Stimulated activated CD8-positive, alpha-beta memory T cell treated with anti-CD3 and anti-CD28 coated beads, Interleukin-4, amount 100 ng/mL, for 1 hour (primary cell): Measurements from ENCODE around the gene DIP2C.

Experiments
- DNase-seq, 2 donors: peaks; one replicate each; pipeline ENCODE4 v3.0.0-alpha.2; 2020; ENCODE audit warnings: low read depth in 2 of 2, low spot score in 1 of 2

Gene DIP2C

DNA sequence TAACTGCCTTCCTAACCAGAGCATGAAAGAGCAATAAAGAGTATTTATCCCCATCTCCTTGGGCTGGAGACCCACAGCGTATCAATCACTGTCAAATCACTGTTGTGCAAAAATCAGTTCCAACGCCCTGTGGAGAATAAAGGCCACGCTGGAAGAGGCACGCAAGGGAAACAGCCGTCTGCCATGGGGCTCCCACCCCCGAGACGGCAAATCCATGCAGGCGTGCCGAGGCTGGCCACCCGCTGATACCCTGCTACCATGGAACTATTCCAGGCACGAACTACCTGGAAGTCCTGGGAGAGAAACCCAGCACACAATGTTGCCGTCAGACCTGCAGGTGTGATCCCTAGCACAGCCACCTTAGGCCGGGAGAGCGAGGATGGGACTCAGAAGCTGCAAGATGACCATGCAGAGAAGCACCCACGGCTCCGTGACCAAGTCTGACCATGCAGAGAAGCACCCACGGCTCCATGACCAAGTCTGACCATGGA, 185.3 kb downstream of the DIP2C start:
- DNase-seq = no peak

DNA sequence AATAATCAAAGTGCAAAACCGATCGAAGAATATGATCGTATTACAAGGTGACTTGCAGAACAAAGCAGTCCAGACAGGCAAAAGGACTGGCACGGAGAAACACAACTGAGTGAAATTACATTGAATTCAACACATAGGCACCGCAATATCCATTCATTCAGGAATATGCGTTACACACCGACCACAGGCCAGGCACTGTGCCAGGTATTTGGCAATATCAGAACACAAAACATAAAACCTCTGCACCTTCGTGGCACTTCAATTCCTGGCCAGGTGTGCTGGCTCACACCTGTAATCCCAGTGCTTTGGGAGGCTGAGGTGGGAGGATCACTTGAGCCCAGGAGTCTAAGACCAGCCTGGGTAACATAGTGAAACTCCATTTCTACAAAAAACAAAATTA, 187.9 kb downstream of the DIP2C start:
- no peak for DNase-seq

GRCh38 chr10:500876-501275, 188.6 kb downstream of the DIP2C start:
- DNase-seq = no peak

- DNase-seq = no peak
Observed at GRCh38 chr10:499991-500390, 189.5 kb downstream of the DIP2C start.

DNA sequence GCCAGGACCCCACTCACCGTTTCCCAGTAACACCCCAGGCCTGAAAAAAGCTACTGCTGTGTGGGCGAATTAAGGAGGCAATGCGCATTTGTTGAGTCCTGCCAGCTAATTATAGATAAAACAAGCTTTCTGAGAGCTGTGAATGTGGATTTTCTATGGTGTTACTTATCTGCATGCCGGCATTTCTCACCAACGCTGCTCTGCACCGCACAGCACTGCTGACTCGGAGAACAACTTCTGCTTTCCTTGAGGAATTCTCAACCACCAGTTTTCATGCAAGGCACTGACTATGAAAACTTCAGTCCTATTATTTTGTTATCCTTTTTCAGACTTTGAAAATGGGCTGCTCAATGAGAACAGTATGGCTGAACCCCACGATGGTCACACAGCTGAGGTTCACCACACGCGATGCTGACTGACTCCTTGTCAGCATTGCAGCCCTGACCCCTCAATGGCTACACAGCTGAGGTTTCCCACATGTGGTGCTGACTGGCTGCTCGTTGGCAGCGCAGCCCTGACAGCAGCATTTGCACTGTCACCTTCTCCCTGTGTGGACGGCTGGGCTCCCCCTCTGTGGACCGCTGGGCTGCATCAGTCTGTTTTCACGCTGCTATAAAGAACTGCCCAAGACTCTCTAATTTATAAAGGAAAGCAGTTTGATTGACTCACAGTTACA, 190.6 kb downstream of the DIP2C start:
- no peak for DNase-seq

GRCh38 chr10:497898-498451, 191.5 kb downstream of the DIP2C start:
- DNase-seq = no peak

GRCh38 chr10:497289-497688, 192.2 kb downstream of the DIP2C start:
- no peak for DNase-seq

DNA sequence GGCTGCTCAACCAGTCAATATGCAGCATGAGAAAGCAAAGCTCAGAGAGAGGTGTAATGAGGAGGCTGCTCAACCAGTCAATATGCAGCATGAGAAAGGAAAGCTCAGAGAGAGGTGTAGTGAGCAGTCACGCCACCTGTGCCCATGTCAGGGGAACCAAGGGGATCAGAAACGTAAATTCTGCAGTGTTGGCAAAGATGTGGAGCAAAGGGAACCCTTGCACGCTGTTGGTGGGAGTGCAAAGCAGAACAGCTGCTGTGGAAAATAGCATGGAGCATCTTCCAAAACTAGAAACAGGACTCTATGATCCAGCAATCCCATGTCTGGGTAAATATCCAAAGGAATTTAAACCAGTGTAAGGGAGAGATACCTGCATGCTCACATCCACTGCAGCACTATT, 194.9 kb downstream of the DIP2C start:
- no peak for DNase-seq

- no peak for DNase-seq
Observed at GRCh38 chr10:494149-494542, 195.3 kb downstream of the DIP2C start.

- no peak for DNase-seq
Observed at GRCh38 chr10:493391-494148, 195.9 kb downstream of the DIP2C start.

GRCh38 chr10:492836-493235, 196.6 kb downstream of the DIP2C start:
- DNase-seq = no peak

DNA sequence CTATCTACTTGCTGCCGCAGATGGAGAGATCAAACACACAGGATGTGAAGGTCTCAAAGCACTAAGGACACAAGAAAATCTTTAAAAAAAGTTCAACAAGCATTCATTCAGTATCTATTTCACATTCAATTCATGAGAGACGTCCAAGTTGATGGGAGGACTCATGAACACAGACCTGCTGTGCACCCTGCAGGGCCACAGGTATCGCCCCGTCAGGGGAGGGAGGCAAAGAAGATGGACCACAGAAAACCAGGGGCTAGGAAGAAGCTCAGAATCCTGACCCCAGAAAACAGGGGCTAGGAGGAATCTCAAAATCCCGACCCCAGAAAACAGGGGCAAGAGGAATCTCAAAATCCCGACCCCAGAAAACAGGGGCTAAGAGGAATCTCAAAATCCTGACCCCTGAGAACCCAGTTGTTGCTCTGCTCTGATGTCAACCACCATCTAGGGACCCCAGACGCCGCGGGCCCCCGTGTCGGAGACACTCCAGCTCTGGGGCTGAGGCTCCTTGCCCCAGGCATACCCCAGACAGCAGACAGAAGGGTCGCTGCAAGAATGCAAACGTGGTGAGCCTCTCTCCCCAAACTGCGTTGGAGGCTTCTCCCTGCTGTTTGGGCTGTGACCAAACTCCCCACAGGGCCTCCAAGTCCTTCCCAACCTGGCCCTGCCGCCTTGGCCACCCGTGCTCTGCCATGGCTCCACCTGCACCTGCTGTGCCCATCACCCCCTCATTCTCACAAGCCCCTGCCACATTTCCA, 197.6 kb downstream of the DIP2C start:
- DNase-seq = no peak

GRCh38 chr10:490891-491571, 198.4 kb downstream of the DIP2C start:
- no peak for DNase-seq

- no peak for DNase-seq
Observed at GRCh38 chr10:490256-490655, 199.2 kb downstream of the DIP2C start.

- DNase-seq = no peak
Observed at GRCh38 chr10:489330-489729, 200.1 kb downstream of the DIP2C start.

DNA sequence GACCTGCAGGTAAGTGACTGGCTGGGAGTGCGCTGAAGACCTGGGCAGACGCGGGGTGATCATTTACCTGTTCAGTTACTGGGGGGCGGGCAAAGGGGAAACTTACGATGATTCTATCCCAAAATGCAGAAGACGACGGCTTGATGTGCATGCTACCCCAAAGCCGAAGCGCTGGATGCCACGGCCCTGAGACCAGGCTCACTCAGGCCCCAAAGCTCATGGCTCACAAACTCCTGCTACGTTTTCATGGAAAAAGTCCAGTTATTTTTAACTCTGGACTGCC, 200.6 kb downstream of the DIP2C start:
- DNase-seq = no peak

DNA sequence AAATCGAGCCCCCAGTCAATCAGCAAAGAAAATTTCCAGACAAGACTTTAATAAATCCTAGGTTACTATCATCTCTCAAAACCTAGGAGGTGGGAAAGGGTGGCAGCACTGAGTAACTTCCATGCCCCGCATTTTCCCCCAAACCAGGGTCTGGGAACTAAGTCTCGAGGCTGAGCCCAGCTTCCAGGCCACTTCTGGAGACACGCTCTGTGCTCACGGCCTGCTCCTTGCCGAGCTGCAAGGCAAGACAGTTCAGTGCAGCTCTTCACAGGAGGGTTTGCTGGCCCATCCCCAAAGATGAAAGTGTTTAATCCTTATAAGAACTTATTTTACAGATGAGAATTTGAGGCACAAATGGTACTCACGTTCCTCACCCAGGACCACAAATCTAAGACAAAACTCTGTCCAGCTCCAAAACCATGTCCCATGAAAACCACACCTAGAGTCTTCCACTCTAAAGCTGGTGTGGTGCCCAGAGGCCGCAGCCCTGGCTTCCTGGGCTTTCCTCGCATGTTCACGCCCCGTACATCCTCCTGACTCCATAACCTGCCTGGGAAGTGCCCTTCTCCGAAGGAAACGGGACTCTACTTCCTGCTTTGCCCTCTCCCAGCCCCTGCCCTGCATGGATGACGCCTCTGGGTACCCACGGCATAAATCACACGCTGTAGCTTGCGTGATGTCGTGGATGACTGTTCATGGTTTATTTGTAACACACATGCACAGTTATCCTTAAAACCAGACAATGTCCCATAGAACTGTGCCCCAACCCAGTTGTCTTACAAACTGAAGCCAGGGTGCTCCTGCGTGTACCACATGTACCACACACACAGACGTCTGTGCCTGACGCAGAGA, 201.2 kb downstream of the DIP2C start:
- DNase-seq = no peak

DNA sequence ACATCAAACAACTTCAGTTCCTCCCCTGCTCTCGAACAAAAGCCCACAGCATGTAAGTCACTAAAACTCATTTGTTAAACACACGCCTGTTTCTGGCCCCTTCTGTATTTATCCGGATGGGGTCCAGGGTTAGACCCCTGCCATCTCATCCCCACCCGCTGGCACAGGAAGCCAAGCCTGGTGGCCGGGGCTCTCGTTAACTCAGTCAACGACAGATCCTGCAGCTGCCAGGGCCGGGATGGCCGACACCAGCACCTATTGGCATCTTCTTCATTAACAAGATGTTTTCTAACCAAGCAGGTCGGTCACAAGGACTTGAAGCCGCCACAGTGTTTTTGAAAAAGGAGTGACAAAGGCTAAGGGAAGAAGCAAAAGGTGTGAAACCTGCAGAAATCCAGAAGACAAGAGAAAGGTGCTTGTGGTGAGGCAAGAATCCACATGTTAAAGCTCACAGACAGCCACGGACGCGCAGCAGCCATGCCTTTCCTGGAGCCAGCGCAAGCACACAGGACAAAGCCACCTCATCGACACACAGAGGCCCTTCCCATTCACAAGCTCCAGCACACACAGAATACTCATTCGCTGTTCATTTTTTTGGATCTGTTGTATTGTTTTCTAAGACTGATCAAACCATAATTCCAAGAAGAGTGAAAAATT, 202.7 kb downstream of the DIP2C start:
- DNase-seq = no peak

DNA sequence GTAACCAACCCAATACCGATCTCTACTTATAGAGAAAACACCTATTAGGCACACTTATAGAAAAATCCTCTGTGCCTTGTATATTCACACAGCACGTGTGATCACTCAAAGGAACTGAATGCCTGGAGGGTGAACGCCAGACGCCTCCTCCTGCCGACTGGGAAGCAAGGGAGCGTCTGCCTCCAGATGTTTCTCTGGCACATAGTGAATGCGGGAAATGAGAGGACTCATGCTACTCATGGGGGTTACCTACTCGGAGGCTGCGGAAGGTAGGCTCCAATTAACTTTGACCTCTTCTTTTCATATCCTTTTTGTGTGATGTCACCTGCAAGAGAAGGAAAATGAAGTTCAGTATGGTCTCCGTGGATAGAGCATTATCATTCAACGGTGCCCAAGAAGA, 203.3 kb downstream of the DIP2C start:
- no peak for DNase-seq

DNA sequence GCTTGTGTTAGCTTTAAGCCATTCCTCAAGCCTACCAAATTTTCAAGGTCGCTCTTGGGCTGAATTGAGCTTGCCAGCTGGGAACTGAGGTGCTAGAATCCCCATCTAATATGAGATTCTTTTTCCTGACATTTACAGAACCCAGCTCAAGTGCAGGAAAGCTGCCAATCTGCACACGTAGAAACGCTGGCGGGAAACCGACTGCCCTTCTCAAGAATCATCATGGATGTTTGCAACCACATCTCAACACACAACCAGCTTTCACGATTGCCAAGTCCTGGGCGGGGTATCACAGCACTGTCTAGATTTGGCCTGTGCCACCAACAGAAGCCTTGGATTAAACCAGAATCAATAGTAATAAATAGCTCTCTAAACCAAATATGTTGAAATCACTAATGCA, 203.7 kb downstream of the DIP2C start:
- no peak for DNase-seq
